HG03354 (cell line): ENCODE measurements around the gene IL18BP.

Experiments
- ATAC-seq: cut with Tn5 transposase; IDR thresholded peaks from one replicate; pipeline ENCODE4 v1.9.1; 2021; ENCODE audit warnings: mild to moderate bottlenecking; ENCODE audit not compliant: unreplicated experiment, poor library complexity, severe bottlenecking

The IL18BP gene

GRCh38 chr11:72008728-72009127 is 10.0 kb downstream of the IL18BP start:
- no peak for ATAC-seq

- ATAC-seq = no peak
Observed at GRCh38 chr11:72009156-72009555, 10.4 kb downstream of the IL18BP start.

GRCh38 chr11:72010529-72011233 is 12.0 kb downstream of the IL18BP start:
- no peak for ATAC-seq

- no peak for ATAC-seq
Observed at GRCh38 chr11:72012091-72012630, 13.5 kb downstream of the IL18BP start.

GRCh38 chr11:72012897-72013721 is 14.4 kb downstream of the IL18BP start:
- ATAC-seq = no peak

- ATAC-seq = no peak
Observed at GRCh38 chr11:72013765-72014711, 15.3 kb downstream of the IL18BP start.

GRCh38 chr11:72014761-72015320 is 16.1 kb downstream of the IL18BP start:
- no peak for ATAC-seq

GRCh38 chr11:72015511-72016061 is 16.9 kb downstream of the IL18BP start:
- no peak for ATAC-seq

- ATAC-seq = no peak
Observed at GRCh38 chr11:72018171-72018570, 19.5 kb downstream of the IL18BP start.

- no peak for ATAC-seq
Observed at GRCh38 chr11:72023335-72023734, 24.6 kb downstream of the IL18BP start.

- ATAC-seq = no peak
Observed at GRCh38 chr11:72024069-72024754, 25.5 kb downstream of the IL18BP start.

GRCh38 chr11:72026090-72026489 is 27.4 kb downstream of the IL18BP start:
- ATAC-seq = no peak

- no peak for ATAC-seq
Observed at GRCh38 chr11:72030472-72031045, 31.9 kb downstream of the IL18BP start.

- ATAC-seq = no peak
Observed at GRCh38 chr11:72036687-72037086, 38.0 kb downstream of the IL18BP start.

- no peak for ATAC-seq
Observed at GRCh38 chr11:72037554-72038311, 39.0 kb downstream of the IL18BP start.

- no peak for ATAC-seq
Observed at GRCh38 chr11:72038491-72038890, 39.8 kb downstream of the IL18BP start.

- ATAC-seq = no peak
Observed at GRCh38 chr11:72039031-72039855, 40.5 kb downstream of the IL18BP start.
